Left ventricle myocardium inferior (tissue), 1 donor: Measurements from ENCODE around the gene ACBD6. TPM values are rescaled to one million over a fixed set of nuclear protein-coding genes. Genes with fewer than 3 reads are reported as not detected.

Experiments
- DNase-seq: peaks from one replicate; pipeline ENCODE4 v3.0.0-alpha.2; 2020
- H3K27ac ChIP-seq: fragments of 200-600 bp; replicated peaks from 2 replicates; pipeline ENCODE4 v1.8.0; 2021
- H3K27me3 ChIP-seq: fragments of 200-600 bp; 2 replicates; pipeline ENCODE4 v1.8.0; 2021; ENCODE audit warnings: low read depth
- H3K36me3 ChIP-seq: fragments of 200-600 bp; 2 replicates; pipeline ENCODE4 v1.8.0; 2021
- H3K4me1 ChIP-seq: fragments of 200-600 bp; 2 replicates; pipeline ENCODE4 v1.8.0; 2021
- H3K4me3 ChIP-seq: fragments of 200-600 bp; 2 replicates; pipeline ENCODE4 v1.8.0; 2021; ENCODE audit warnings: mild to moderate bottlenecking, moderate library complexity
- H3K9me3 ChIP-seq: fragments of 200-600 bp; replicated peaks from 2 replicates; pipeline ENCODE4 v1.8.0; 2021
- CTCF ChIP-seq: fragments of 200-600 bp; IDR thresholded peaks from 2 replicates; pipeline ENCODE4 v1.8.0; 2021; ENCODE audit warnings: antibody characterized with exemption, mild to moderate bottlenecking, borderline replicate concordance
- intact Hi-C: fragments of 100-400 bp; cut with micrococcal nuclease; formaldehyde crosslinking; loops from one replicate; pipeline ENCODE4 v1.11.0; 2022
- total RNA-seq: library from RNA; stranded (reverse); fragmentation: NEBNext Ultra II Directional; extraction: Animal tissue kit (Norgen Biotek cat#: 25700); gene quantifications from one replicate; pipeline ENCODE4 v1.2.1, GENCODE V29; 2021
- donor health status: DM: no; HTN: yes; CAD: no; lungs with severe emphysema.

The ACBD6 gene
- total RNA-seq, 1 donor from 2014 or later = 18.2 TPM

GRCh38 chr1:180507795-180508724 is 5.7 kb upstream of the ACBD6 start:
- no peaks in the 10 kb centered on the region for H3K27me3 ChIP-seq
- no peaks in the 10 kb centered on the region for H3K36me3 ChIP-seq
- no peak for TF ChIP-seq CTCF
- intact Hi-C loops = no loop called here
- H3K9me3 ChIP-seq = no peaks in the 10 kb centered on the region
- no peak for DNase-seq
- H3K27ac ChIP-seq = no peak overlapping the region
- no peak overlapping the region for H3K4me3 ChIP-seq
- H3K4me1 ChIP-seq = peaks cover 9% of the 10 kb centered on the region

- intact Hi-C loops = no loop called here
- TF ChIP-seq CTCF = no peak
Observed at GRCh38 chr1:180505732-180506335, 3.5 kb upstream of the ACBD6 start.

GRCh38 chr1:180504186-180504585 is 1.8 kb upstream of the ACBD6 start:
- peaks cover 46% of the 10 kb centered on the region for H3K4me1 ChIP-seq
- no peak overlapping the region for H3K4me3 ChIP-seq
- H3K27ac ChIP-seq = no peak overlapping the region
- TF ChIP-seq CTCF = no peak
- intact Hi-C loops = no loop called here
- no peaks in the 10 kb centered on the region for H3K27me3 ChIP-seq
- H3K36me3 ChIP-seq = no peaks in the 10 kb centered on the region
- no peaks in the 10 kb centered on the region for H3K9me3 ChIP-seq
- no peak for DNase-seq

More at GRCh38 chr1:180505732-180506335, 3.5 kb upstream of the ACBD6 start:
- no peaks in the 10 kb centered on the region for H3K9me3 ChIP-seq
- H3K36me3 ChIP-seq = no peaks in the 10 kb centered on the region
- H3K27me3 ChIP-seq = no peaks in the 10 kb centered on the region
- H3K27ac ChIP-seq = no peak overlapping the region
- no peak overlapping the region for H3K4me3 ChIP-seq
- H3K4me1 ChIP-seq = peaks cover 31% of the 10 kb centered on the region
- DNase-seq = no peak

GRCh38 chr1:180503280-180503862 is 994 bp upstream of the ACBD6 start:
- no peak for DNase-seq
- Histone ChIP-seq H3K4me1 (peaks cover 48% of the 10 kb centered on the region), H3K36me3 (no peaks in the 10 kb centered on the region), H3K27me3 (no peaks in the 10 kb centered on the region), H3K27ac (peak overlapping the region; percentile 91), H3K4me3 (peak overlapping the region; percentile 87), H3K9me3 (no peaks in the 10 kb centered on the region)
- intact Hi-C loops = no loop called here
- no peak for TF ChIP-seq CTCF

GRCh38 chr1:180501865-180502360 is 464 bp downstream of the ACBD6 start:
- intact Hi-C loops = no loop called here
- H3K27me3 ChIP-seq = no peaks in the 10 kb centered on the region
- no peak for TF ChIP-seq CTCF
- peak overlapping the region; percentile 87 for H3K4me3 ChIP-seq
- H3K4me1 ChIP-seq = peaks cover 48% of the 10 kb centered on the region
- H3K36me3 ChIP-seq = no peaks in the 10 kb centered on the region
- DNase-seq = no peak
- no peaks in the 10 kb centered on the region for H3K9me3 ChIP-seq
- H3K27ac ChIP-seq = peak overlapping the region; percentile 91
